Suprapubic skin (tissue), 4 donors: ENCODE measurements around the gene LENG8. TPM values are rescaled to one million over a fixed set of nuclear protein-coding genes. Genes with fewer than 3 reads are reported as not detected.

Experiments
- DNase-seq, 2 donors: peaks; one replicate each; pipeline ENCODE4 v3.0.0-alpha.2; 2019; ENCODE audit warnings: low spot score in 2 of 2
- H3K27ac ChIP-seq: fragments of 200-600 bp; sonication (generic); one replicate; pipeline ENCODE4 v1.5.1; 2019
- H3K27me3 ChIP-seq: fragments of 200-600 bp; sonication (generic); one replicate; pipeline ENCODE4 v1.5.1; 2019
- H3K36me3 ChIP-seq: fragments of 200-600 bp; sonication (generic); one replicate; pipeline ENCODE4 v1.5.1; 2019
- H3K4me1 ChIP-seq: fragments of 200-600 bp; sonication (generic); one replicate; pipeline ENCODE4 v1.5.1; 2019
- H3K4me3 ChIP-seq: fragments of 200-600 bp; sonication (generic); one replicate; pipeline ENCODE4 v1.5.1; 2019; ENCODE audit warnings: mild to moderate bottlenecking
- H3K9me3 ChIP-seq: fragments of 200-600 bp; sonication (generic); one replicate; pipeline ENCODE4 v1.5.1; 2019
- CTCF ChIP-seq, 2 donors: fragments of 200-600 bp in 1 of 2; fragments of 450-650 bp in 1 of 2; sonication (generic) in 1 of 2; IDR thresholded peaks; one replicate each; pipeline ENCODE4 v1.5.1; 2016 to 2019; ENCODE audit warnings: antibody characterized with exemption in 2 of 2, mild to moderate bottlenecking in 1 of 2, moderate library complexity in 1 of 2
- EP300 ChIP-seq: sonication (generic); formaldehyde crosslinking; IDR thresholded peaks from one replicate; pipeline ENCODE4 v1.6.1; 2017; ENCODE audit warnings: antibody characterized with exemption
- POLR2A ChIP-seq, 2 donors: fragments of 450-650 bp; IDR thresholded peaks; one replicate each; pipeline ENCODE4 v1.6.1; 2017; ENCODE audit warnings: antibody characterized with exemption in 2 of 2, mild to moderate bottlenecking in 2 of 2, moderate library complexity in 2 of 2
- POLR2AphosphoS5 ChIP-seq, 3 donors: sonication (generic); formaldehyde crosslinking; IDR thresholded peaks; one replicate each; pipeline ENCODE4 v1.6.1; 2017; ENCODE audit warnings: antibody characterized with exemption in 3 of 3
- WGBS: methylation state at CpG from one replicate; pipeline ENCODE4 v1.1.5; 2018; 5-methylcytosine and 5-hydroxymethylcytosine counted together
- total RNA-seq, 4 donors: library from RNA; depleted of rRNA; stranded (reverse); fragments of >200 nt; gene quantifications; one replicate each; pipeline ENCODE4 v1.1.0, GENCODE V29; 2016

LENG8 gene
- total RNA-seq, 4 donors from 2014 or later: 80.4 to 410 (median 124) TPM

GRCh38 chr19:54429176-54429495 is 19.9 kb upstream of the LENG8 start:
- peaks cover 54% of the 10 kb centered on the region for H3K27me3 ChIP-seq
- H3K9me3 ChIP-seq: no peaks in the 10 kb centered on the region
- H3K4me1 ChIP-seq: peaks cover 20% of the 10 kb centered on the region
- H3K27ac ChIP-seq: no peak overlapping the region
- TF ChIP-seq POLR2A (IDR thresholded peaks at IDR 0.05) (no peak), EP300 (no peak), CTCF (IDR thresholded peaks at IDR 0.05) (no peak), POLR2AphosphoS5 (IDR thresholded peaks at IDR 0.05) (no peak)
- H3K36me3 ChIP-seq: no peaks in the 10 kb centered on the region
- no peak overlapping the region for H3K4me3 ChIP-seq
- 58% methylated on average over 2 of the region's 8 CpGs for WGBS
- DNase-seq: no peak

DNA sequence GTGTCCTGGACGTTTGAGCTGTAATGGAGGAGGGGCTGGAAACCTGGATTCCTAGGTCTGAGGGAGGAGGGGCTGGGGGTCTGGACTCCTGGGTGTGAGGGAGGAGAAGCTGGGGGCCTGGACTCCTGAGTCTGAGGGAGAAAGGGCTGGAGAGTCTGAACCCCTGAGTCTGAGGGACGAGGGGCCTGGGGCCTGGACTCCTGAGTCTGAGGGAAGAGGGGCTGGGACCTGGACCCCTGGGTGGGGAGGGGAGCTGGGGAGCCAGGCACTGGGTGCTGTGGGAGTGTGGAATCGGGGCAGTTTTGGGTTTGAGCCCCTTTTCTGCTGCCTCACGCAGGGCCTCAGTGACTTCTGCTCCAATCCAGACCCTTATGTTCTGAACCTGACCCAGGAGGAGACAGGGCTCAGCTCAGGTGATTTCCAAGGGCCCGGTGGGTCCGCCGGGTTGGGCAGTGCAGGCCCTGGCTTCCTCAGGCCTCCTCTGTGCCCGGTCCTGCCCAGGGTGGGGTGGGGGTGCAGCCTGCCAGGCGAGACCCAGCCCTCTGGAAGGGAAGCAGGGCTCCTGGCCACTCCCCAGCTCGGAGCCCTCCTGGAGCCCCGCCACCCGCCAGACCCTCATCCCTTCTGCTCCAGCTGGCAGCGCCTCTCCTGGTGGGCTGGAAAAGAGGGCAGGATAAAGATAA is 19.3 kb upstream of the LENG8 start:
- H3K4me3 ChIP-seq: no peak overlapping the region
- H3K27ac ChIP-seq: no peak overlapping the region
- H3K36me3 ChIP-seq: no peaks in the 10 kb centered on the region
- no peaks in the 10 kb centered on the region for H3K9me3 ChIP-seq
- peaks cover 48% of the 10 kb centered on the region for H3K27me3 ChIP-seq
- peaks cover 20% of the 10 kb centered on the region for H3K4me1 ChIP-seq
- WGBS: 31% methylated on average over 4 of the region's 13 CpGs
- DNase-seq: no peak
- TF ChIP-seq POLR2AphosphoS5 (IDR thresholded peaks at IDR 0.05): no peak
- no peak for TF ChIP-seq CTCF (IDR thresholded peaks at IDR 0.05)
- no peak for TF ChIP-seq EP300
- TF ChIP-seq POLR2A (IDR thresholded peaks at IDR 0.05): no peak

- Histone ChIP-seq H3K4me3 (peak overlapping the region; percentile 38), H3K27ac (peak overlapping the region; percentile 7), H3K4me1 (peaks cover 26% of the 10 kb centered on the region), H3K27me3 (peaks cover 40% of the 10 kb centered on the region), H3K36me3 (no peaks in the 10 kb centered on the region), H3K9me3 (no peaks in the 10 kb centered on the region)
- peak in 1 of 2 donors; percentile 73 for DNase-seq
- no peak for TF ChIP-seq EP300
- TF ChIP-seq POLR2AphosphoS5 (IDR thresholded peaks at IDR 0.05): no peak
- no peak for TF ChIP-seq POLR2A (IDR thresholded peaks at IDR 0.05)
- no peak for TF ChIP-seq CTCF (IDR thresholded peaks at IDR 0.05)
- WGBS: 3% methylated on average over 30 of the region's 43 CpGs
Observed at GRCh38 chr19:54430306-54431254, 18.4 kb upstream of the LENG8 start.

DNA sequence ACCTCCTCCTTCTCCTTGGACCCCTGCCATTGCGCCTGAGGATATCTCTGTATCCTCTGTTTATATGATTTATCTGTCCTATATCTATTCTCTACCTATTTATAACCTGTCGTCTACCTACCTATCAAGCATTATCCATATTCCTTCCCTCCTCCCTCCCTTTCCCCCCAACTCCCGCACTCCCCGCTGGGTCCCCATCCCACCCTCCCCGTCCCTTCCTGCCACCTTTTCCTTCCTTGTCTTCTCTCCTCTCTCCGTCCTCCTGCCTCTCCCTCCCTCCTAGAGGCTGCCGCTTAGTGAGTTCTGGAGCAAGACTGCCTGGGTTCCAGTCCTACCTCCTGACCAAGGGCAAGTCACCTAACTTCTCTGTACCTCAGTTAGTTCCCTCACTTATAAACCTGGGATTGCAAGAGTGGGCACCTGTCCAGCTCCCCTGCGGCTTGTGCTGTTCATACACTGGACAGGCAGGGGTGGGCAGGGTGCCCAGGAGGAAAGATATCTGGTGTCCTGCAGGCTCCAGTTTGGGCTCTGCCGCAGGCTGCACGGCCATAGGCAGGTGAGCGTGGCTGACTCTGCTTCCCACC is 17.7 kb upstream of the LENG8 start:
- peak in 1 of 2 donors; percentile 78 for DNase-seq
- Histone ChIP-seq H3K9me3 (no peaks in the 10 kb centered on the region), H3K4me3 (peak overlapping the region; percentile 38), H3K27ac (peak overlapping the region; percentile 7), H3K4me1 (peaks cover 29% of the 10 kb centered on the region), H3K36me3 (no peaks in the 10 kb centered on the region), H3K27me3 (peaks cover 32% of the 10 kb centered on the region)
- WGBS: 27% methylated on average over 11 of the region's 11 CpGs
- TF ChIP-seq POLR2AphosphoS5 (IDR thresholded peaks at IDR 0.05): no peak
- TF ChIP-seq EP300: no peak
- TF ChIP-seq POLR2A (IDR thresholded peaks at IDR 0.05): no peak
- TF ChIP-seq CTCF (IDR thresholded peaks at IDR 0.05): no peak
